NCI-H2196 (cell line): ENCODE measurements around the gene KCNIP3.
"Not testable (repeated sequence)": the region's sequence is repeated elsewhere in the genome, so short reads cannot be mapped to it uniquely, and the experiment has no call there.

Source experiments
- DNase-seq: peaks from one replicate; lab custom pipeline; 2025; ENCODE audit not compliant: unreplicated experiment; lab: John Stamatoyannopoulos, UW

KCNIP3 gene

DNA sequence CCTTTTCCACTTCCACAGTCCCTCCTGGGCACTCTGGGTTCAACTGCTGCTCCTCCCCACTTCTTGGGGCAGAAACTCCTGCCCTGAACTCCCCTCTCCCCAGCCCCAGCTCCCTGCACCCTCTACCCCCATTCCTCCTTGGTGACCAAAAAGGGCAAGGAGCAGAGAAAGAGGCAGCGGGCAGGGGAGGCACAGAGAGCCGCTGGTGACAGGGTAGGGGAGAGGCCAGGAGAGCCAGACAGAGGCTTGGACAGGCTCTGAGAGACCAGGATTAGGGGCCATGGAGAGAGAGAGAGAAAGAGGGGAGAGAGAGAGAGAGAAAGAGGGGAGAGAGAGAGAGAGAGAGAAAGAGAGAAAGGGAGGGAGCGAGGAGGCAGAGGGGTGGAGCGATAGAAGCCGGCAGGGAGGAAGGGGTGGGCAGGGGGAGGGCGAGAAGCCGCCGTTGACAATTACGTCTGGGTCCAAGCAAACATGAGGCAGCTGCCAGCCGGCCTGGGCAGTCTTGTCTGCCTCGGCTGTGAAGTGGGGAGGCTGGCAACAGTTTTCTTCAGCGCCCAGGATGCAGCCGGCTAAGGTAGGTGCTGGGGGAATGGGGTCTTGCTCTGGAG, at the start of gene KCNIP3:
KCNIP3 (plus strand) TSS at position 468 of the 608 bp plus-strand sequence; CDS start at position 560, 92 bp downstream.
- peak; percentile 80 for DNase-seq

DNA sequence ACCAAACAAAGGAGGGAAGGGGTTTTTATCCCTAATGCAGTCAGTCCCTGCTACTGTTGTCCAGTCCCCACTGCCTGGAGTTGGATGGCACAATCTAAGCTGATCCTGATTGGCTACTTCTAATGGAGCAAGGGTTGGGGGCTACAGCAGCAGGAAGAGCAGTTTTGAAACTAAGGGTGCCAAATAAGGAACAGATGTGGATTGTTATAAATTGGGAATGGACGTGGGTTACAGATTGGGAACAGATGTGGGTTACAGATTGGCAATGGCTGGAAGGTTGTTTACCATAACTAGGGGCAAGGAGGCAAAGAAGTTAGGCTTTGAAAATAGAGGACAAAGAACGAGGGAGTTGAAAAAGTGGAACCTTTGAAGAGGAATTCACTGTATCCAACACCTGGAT, 38.9 kb upstream of the KCNIP3 start:
- no peak for DNase-seq

DNA sequence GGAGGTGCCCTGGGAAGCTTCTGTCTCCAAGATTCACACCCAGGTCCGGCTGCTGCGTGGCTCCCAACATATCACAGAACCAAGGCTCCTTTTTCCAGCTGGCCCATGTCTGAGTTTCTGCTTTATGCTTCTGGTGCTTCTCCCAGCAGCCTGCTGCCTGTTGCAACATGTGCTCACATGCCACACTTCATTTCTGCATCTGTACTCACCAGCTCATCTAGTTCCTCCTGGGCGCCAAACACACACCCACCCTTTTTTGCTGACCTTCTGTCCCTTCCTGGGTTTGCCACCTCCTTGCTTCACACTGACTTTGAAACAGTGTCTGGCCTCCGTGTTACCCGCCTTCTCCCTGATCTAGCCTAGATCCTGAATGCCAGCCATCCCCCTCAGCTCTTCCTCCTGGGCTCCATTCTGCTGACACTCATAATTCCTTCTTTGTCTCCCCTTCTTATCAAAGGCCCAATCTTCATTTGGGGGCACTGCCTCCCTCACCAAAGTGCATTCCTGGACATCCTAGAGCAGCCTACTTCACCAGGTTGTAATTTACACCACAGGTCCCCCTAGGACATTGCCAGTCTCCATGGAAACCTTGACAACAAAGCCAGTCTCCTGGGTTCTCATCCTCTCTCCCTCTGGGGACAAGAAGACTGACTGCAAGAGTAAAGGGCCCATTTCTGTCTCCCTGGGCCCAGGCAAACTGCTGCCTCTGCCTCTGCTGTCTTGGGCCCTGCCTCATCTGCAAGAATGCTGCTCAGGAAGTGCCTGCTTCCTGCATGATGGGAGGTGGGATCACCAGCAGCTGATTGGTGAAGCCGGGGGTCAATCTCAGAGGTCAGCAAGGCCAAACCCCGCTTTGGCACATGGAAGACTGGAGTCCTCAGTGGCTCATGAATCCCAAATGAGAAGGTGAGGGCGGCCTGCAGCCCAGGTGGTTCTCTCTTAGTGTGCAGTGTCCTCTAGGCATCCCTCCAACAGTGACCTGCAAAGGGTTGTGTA, 36.8 kb upstream of the KCNIP3 start:
- DNase-seq, result no peak

DNA sequence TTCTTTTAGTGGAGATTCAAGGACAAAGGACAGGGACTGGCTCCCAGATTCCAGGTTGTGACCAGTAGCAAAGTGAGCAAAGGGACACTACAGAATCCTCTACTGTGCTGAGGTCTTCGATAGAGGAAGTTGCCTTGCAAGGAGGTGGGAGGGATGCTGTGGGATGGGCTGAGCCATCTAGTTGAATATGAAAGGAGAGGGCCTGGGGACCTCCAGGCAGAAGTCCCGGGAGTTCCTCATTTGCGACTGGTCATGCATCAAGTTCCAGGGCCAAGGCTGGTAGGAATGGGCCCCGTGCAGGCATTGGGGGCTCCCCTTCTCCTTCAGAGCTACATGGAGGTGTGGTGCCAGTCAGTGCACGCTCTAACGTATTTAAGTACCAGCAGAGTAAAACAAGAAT, 35.5 kb upstream of the KCNIP3 start:
- no peak for DNase-seq

DNA sequence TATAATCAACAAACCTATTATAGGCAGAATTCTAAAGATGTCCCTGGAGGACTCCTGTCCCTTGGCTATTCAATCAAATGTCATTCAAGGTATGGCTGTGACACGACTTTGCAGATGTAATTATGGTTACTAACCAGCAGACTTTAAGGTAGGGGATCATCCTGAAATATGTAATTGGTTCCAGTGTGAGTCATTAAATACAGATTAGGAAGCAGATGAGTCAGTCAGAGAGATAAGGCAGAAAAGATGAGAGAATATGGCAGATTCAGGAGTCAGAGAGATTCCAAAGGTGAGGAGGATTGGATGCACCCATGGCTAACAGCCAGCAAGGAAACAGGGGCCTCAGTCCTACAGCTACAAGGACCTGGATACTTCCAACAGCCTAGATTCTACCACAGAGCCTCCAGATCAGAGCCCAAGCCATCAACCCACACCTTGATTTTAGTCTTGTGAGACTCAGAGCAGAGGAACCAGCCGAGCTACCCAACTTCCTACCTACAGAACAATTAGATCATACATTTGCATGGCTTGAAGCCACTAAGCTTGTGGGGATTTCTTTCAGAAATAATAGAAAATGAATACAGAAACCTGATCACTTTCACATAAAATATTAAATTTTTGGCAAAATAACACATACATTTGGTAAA, 34.1 kb upstream of the KCNIP3 start:
- no peak for DNase-seq

DNA sequence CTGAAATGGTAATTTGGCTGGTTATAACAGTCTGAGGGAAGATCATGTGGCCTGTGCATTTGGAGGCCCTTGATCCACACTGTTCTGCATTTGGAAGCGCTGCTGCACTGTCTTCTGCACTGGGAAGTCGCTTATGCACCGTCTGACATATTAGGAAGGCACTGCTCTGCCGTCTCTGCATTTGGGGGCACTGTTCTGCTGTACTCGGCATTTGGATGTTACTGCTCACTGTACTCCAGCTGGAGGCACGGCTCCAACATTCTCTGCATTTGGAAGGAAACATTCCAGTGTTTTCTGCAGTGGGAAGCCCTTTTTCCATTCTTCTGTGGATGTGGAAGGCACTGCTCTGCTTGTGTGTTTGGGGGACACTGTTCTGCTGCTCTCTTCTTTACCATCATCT, 32.5 kb upstream of the KCNIP3 start:
- DNase-seq, result no peak

DNA sequence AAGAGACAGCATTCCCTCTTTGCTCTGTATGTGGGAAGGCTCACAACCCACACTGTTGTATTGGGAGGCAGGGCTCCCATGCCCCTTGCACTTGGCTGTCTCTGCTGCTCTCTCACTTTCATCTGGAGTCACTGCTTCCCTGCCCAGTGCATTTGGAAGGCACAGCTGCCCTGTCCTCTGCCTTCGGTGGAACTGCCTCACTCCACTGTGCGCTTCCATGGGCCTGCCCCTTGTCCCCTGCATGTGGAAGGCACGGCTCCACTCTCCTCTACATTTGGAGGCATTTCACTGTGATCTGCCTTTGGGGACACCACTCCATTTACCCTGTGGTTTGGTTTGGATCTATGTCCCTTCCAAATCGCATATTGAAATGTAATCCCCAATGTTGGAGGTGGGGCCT, 32.0 kb upstream of the KCNIP3 start:
- DNase-seq, result no peak

DNA sequence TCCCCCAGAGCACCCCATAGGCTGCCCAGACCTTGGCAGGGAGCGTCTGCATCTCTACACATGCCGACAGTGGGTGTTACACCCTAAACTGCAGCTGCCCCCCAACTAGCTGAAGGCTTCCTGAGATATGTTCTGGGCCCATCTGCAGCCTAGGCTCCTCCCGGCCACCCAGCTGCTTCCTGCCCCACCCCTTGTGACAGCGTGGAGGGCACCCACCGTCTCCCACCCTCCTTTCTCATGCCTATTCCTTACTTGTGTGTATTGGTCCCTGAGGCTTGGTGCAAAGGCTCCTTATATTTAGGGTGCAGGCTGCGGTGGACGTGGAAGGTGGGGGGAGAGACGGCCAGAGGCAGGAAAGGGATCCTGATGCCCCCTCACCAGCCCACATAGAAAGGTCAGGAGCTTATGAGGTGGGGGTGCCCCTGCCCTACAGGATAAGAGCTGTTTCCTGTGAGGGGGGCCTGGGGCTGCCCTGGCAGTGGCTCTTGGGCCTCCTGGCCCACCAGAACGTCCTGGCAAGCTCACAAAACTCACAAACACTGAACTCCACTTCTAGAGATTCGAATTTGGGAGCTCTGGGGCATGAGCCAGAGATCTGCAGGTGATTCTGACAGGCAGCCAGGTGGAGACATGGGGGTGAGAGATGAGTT, 30.2 kb upstream of the KCNIP3 start:
- no peak for DNase-seq

DNA sequence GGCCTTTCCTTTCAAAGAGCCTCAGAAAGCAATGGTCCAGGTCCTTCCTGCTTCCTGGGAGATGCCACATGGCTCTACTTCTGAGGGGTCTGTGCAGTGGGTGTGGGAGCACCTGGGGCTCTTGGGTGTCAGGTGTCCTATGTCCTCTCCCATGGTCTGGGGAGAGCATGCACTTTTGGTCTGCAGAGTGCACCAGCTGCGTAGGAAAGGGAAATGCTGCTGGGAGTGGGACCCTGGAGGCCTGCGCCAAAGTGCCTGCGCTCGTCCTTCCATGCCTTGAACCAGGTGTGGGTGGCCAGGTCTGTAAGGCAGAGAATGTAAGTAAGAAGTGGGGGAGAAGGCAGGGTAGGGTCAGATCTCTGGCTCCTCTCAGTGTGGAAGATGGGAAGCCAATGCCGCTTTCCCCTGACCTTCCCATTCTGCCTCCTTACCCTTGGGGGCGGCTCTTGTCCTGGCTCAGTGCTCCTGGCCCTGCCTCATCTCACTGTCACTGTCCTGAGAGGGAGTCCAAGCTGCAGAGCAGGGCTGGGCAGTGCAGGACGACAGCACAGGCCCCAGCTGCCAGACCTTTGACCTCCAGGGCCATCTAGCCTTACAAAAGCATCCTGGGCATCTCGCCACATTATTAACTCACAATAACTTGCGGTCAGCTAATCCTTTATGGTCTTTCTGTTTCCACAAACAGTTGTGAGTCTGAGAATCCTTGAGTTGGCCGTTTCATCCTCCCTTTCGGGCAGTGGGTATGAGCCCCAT, 29.5 kb upstream of the KCNIP3 start:
- peak; percentile 83 for DNase-seq

DNA sequence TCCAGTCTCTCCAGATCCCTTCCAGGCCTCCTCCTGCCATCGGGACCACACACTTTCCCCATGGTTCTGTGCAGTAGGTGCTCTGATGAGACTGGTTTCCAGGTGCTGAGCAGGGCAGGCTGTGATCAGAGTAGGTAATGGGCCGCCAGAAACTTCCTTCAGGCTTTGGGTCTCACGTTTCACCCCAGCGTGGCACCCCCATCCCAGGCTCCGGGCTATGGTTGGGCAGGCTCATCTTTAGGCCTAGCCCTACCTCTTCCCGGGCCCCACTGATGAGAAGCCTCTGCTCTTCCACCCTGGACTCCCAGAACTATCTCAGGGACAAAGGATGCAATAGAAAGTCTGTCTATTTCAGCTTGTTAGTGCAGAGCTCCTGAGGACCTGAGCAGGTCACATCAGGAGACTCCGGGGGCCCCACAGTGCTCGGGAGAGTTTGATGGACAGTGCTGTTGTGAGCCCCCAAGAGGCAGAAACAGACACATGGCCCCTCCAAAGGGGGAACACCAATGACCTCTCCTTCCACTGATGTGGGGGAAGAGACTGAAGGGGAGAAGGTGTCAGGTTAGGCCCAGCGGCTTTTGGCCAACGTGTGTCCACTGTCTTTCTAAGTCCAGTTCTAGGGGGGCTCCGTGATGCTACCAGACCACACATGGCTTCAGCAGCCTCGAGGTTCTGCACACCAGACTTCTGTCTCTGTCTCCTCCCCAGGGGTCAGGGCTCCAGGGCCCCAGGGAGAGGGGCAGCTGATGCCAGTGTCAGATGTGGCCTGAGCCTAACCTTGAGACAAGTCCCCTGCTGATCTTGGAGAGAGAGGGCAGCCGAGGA, 28.7 kb upstream of the KCNIP3 start:
- no peak for DNase-seq

DNA sequence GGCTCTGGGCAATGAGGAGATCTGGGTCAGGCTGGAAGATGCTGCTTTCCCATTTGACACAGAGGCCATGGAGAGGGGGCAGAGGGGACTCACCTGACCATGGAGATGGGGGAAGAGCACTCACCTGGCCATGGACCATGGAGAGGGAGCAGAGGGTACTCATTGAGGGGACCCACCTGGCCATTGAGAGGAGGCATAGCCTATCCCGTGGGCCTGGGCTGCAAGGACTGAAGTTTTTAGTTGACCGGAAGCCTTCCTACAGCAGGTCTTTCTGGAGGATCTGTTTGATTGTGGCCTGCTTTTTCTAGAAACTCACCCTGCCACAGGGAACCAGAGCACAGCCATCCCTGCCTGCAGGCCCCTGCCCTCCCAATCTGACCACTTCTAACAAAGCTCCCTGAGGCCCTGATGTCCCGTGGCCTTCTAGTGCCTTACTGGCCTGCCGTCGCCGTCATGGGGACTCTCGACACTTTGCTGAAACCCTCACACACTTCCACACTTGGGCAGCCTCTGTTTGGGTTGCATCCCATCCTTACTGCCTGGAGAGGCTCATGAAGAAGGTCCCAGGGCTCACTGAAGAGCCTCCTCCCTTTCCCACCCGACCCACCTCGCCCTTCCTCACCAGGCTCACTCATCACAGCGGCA, 28.0 kb upstream of the KCNIP3 start:
- no peak for DNase-seq

DNA sequence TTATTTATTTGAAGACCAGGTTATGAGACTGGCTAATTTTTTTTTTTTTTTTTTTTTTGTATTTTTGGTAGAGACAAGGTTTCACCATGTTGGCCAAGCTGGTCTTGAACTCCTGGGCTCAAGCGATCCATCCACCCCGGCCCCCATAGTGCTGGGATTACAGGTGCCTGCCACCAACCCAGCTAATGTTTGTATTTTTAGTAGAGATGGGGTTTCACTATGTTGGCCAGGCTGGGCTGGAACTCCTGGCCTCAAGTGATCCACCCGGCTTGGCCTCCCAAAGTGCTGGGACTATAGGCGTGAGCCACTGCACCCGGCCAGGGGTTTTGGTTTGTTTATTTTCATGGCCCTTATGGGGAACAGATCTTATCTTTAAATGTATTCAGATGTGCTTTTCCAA, 27.4 kb upstream of the KCNIP3 start:
- not testable (repeated sequence) for DNase-seq

DNA sequence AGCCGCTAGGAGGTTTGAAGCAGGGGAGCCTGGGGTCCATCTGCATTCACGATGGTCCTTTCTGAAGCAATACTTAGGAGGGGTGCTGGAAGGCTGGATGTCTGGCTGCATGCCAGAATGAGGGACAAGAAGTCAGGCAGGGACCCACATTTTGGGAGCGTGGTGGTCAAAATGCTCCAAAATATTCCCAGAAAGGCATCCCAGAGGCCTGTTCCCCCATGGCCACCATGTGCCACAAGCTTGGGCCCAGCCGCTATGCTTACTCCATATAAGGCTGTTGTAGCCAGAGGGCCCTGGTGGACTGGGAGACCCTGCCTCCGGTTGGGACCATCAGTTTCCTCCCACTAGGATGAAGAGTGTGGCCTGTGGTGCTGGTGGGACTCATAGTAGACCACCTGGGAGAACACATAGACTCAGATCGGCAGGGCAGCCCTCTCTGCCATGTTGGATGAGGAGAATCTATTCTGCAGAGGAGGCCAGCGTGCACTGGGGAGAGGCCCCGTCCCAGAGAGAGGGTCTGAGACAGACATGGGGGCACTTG, 26.5 kb upstream of the KCNIP3 start:
- no peak for DNase-seq

DNA sequence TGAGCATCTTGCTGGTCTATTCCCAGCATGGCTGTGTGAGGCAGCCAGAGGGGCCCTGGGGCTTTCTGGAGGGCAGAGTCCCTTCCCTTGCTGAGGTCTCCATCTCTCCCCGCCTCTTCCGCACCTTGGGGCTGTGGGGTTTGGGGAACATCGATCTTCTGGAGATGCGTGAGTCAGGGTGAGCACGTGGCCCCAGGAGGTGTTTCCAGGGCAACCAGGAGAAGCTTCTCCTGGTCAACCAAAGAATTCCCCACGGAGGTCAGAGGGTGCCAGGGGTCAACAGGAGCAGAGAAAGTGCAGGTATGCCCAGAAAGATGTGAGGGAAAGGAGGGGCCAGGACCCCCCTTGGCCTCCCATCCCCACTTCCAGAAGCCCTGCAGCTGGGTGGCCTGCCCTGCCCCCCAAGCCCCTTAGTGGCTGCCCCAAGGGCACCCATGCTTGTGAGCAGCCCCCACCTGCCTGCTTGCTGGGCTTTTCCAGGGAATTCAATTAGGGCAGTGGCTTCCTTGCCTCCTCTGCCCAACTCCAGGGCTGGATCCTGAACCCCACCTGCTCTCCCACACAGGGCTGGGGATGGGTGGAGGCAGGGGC, 25.7 kb upstream of the KCNIP3 start:
- no peak for DNase-seq

DNA sequence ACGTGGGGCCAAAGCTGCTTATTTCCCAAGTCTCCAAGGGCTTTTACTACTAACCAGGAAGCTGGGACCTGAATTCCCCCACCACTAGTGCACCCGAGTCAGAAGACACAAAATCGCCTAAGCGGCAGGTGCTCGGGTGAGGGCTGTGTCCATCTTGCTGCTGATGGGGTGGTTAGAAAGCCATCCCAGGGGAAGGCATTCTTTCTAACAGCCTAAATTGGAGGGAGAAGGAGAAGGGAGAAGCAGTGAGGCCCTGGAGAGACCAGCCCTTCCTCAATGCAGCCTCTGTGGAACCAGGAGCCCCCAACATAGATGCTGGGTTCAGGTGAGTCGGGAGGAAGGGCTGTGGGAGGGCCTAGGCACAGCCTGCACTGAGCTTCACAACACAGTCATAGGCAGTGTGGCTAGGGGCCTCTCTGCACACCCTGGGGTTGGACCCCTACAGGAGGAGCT, 24.8 kb upstream of the KCNIP3 start:
- no peak for DNase-seq

DNA sequence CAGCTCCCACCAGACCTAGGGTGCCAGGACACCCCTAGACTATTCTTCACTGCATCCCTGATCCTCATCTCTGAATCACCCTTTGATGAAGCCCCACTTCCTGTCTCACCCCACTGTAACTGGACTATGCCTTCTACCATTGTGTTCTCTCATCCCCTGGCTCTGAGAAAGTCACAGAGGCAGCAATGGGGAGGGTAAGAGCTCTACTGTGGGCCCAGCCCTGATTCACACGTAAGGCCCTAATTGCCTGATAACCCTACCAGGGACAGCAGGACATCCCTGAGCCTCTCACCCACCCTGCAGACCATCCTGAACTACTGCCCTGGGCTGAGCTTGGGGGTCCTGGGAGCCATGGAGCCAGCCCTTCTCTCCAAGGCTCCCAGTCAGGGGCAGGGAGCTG, 24.4 kb upstream of the KCNIP3 start:
- no peak for DNase-seq

DNA sequence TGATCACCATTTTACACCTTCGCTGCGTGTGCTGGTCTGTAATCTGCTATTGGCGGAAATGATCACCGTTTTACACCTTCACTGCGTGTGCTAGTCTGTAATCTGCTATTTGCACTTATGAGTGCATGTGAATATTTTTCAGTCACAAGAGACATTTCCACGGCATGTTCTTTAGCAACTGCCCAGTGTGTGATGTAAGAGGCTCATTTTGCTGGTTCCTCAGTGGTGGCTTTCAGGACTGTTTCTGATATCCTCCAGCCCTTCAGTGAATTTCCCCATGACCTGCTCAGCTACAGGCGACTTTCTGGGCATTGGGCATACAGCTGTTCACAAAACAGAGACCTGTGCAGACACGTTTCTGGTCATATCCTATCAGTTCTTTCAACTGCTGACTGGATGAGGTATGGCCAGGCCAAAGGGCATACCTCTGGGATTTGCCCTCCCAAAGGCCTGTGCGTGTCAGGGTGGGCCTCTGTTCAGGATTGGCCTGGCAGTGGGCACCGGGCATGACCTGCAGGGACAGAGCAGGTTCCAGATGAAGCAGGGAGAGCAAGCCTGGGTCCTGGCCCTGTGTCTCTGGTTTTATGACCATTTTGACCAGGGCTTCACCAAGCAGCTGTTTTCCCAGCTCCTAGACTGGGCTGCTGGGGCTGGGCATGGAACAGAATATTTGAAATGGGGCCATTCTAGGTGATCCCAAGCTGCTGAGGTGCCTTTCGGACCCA, 23.4 kb upstream of the KCNIP3 start:
- no peak for DNase-seq
